ENCODE data around the gene ANXA1. TPM values are rescaled to one million over a fixed set of nuclear protein-coding genes. Genes with fewer than 3 reads are reported as not detected.

Gene ANXA1
- total and polyA plus RNA-seq, 10 of the 15 experiments (the other 5 are each of a cell fraction or from before 2014, with no cell fraction given): 6.6 to 30.1 (median 12.6) TPM

DNA sequence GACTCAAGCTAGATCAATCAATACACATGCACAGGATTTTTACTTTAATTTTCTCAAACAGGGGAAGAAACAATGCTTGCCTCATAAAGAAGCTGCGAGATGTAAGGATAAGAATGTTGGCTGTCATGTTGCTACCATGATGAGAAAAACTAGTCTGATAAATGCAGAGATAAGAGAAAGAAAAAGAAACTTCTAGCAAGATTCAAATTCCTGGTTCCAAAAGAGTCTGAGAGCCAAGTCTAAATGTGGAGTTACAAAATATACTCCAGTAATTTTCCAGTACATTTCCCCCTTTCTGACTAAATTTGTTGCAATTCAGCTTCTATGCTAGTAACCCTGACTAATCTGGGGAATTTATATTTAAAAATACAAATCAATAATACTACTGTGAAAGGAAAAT lies 10.4 kb upstream of the ANXA1 start:
- no peak for FAIRE-seq
- Histone ChIP-seq H3K27ac (ENCODE audit: control insufficient read depth, insufficient read depth) (no peak overlapping the region), H3K79me2 (ENCODE audit: control insufficient read depth, insufficient read depth, low read length) (no peaks in the 10 kb centered on the region), H3K36me3 (ENCODE audit: control insufficient read depth in 2 of 2, insufficient read depth in 2 of 2, low read length in 1 of 2) (no peaks in the 10 kb centered on the region), H2AFZ (ENCODE audit: control insufficient read depth, low read depth, low read length) (no peak overlapping the region), H3K27me3 (replicated peaks in 1 of 2; ENCODE audit: control insufficient read depth in 2 of 2, insufficient read depth in 2 of 2, low read length in 1 of 2) (no peaks in the 10 kb centered on the region), H4K20me1 (ENCODE audit: control insufficient read depth, insufficient read depth) (no peaks in the 10 kb centered on the region), H3K9ac (ENCODE audit: control insufficient read depth, insufficient read depth, low read length) (no peak overlapping the region), H3K4me3 (no peak overlapping the region), H3K4me1 (ENCODE audit: control insufficient read depth, insufficient read depth, low read length) (no peaks in the 10 kb centered on the region), H3K9me3 (replicated peaks; ENCODE audit: control insufficient read depth, insufficient read depth, low read length) (no peaks in the 10 kb centered on the region), H3K4me2 (ENCODE audit: control insufficient read depth, insufficient read depth) (no peak overlapping the region)
- ChIA-PET RAD21 (ENCODE audit: unreplicated experiment) (interaction anchor here (1.2 to 1.3 kb wide), 2 partner anchors 8 to 34 kb away, joined by 3 to 4 read pairs; no protein-coding TSS in a partner anchor), POLR2A (interaction anchor here (0.6 to 1.1 kb wide), 2 partner anchors 10 to 758 kb away, joined by 4 to 5 read pairs; no protein-coding TSS in a partner anchor), SMC1A (ENCODE audit: uncharacterized antibody, unreplicated experiment) (interaction anchor here (1.3 kb wide), 1 partner anchor 10 kb away, joined by 3 read pairs; no protein-coding TSS in a partner anchor), CTCF (interaction anchor here (1.0 to 1.1 kb wide), 3 partner anchors 11 to 42 kb away, joined by 3 to 5 read pairs (median 4); no protein-coding TSS in a partner anchor)
- no peak for DNase-seq (ENCODE audit: low read depth, low spot score)
- WGBS (ENCODE audit: insufficient coverage, insufficient replicate concordance, low lambda C conversion rate, missing lambda C conversion rate): 90% methylated on average over 1 of the region's 1 CpG
- TF ChIP-seq PAX8 (IDR thresholded peaks at IDR 0.05) (no peak), KLF5 (IDR thresholded peaks at IDR 0.05; ENCODE audit: partially characterized antibody) (no peak)
- TF ChIP-seq, protein P1, sequence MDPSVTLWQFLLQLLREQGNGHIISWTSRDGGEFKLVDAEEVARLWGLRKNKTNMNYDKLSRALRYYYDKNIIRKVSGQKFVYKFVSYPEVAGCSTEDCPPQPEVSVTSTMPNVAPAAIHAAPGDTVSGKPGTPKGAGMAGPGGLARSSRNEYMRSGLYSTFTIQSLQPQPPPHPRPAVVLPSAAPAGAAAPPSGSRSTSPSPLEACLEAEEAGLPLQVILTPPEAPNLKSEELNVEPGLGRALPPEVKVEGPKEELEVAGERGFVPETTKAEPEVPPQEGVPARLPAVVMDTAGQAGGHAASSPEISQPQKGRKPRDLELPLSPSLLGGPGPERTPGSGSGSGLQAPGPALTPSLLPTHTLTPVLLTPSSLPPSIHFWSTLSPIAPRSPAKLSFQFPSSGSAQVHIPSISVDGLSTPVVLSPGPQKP (IDR thresholded peaks at IDR 0.05; ENCODE audit: low read depth, low read length): no peak
- in situ Hi-C loops (cut with MboI) (no loop called here), intact Hi-C loops (cut with micrococcal nuclease; ENCODE audit: unreplicated experiment) (no loop called here)
- ATAC-seq: no peak
- no TSS peak for BruUV-seq (replicated peaks)

DNA sequence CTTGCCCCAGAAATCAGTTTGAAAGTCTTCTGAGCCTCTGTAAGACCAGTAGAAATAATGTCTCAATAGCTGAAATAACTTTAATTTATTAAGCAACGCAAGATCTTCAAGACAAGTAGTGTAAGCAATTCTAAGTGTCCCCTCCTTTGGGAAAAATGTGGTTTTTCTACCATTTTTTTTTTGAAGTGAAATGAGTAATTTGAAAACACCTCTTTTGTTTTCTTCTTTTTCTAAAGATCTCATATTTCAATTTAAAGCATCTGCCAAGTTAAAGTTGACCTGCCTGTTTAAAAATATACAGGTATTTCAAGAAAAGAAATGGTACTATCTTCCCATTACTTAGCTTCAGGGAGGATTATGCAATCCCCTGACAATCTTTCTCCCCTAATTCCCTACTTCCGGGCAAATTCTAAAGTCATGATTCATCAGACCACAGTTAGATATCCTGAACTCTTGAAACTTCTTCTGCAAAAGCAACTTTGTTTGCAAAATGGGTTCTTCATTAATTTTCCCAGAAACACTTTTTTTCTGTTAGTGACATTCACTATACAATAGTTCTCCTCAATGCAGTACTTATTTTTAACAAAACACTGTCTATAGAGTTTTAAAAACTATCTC lies 7.8 kb upstream of the ANXA1 start:
- FAIRE-seq (no peak), DNase-seq (ENCODE audit: low read depth, low spot score) (no peak), ATAC-seq (no peak)
- BruUV-seq (replicated peaks): no TSS peak
- Histone ChIP-seq H3K27me3 (replicated peaks in 1 of 2; ENCODE audit: control insufficient read depth in 2 of 2, insufficient read depth in 2 of 2, low read length in 1 of 2) (no peaks in the 10 kb centered on the region), H4K20me1 (ENCODE audit: control insufficient read depth, insufficient read depth) (no peaks in the 10 kb centered on the region), H3K36me3 (ENCODE audit: control insufficient read depth in 2 of 2, insufficient read depth in 2 of 2, low read length in 1 of 2) (no peaks in the 10 kb centered on the region), H3K4me2 (ENCODE audit: control insufficient read depth, insufficient read depth) (no peak overlapping the region), H3K9ac (ENCODE audit: control insufficient read depth, insufficient read depth, low read length) (no peak overlapping the region), H3K4me3 (no peak overlapping the region), H2AFZ (ENCODE audit: control insufficient read depth, low read depth, low read length) (no peak overlapping the region), H3K9me3 (replicated peaks; ENCODE audit: control insufficient read depth, insufficient read depth, low read length) (no peaks in the 10 kb centered on the region), H3K4me1 (ENCODE audit: control insufficient read depth, insufficient read depth, low read length) (peaks cover 10% of the 10 kb centered on the region), H3K27ac (ENCODE audit: control insufficient read depth, insufficient read depth) (no peak overlapping the region), H3K79me2 (ENCODE audit: control insufficient read depth, insufficient read depth, low read length) (no peaks in the 10 kb centered on the region)
- POLR2A ChIA-PET: interaction anchor here (0.6 to 1.9 kb wide), 2 partner anchors 14 to 28 kb away, joined by 3 to 4 read pairs; no protein-coding TSS in a partner anchor
- WGBS (ENCODE audit: insufficient coverage, insufficient replicate concordance, low lambda C conversion rate, missing lambda C conversion rate): 3% methylated on average over 2 of the region's 2 CpGs
- CTCF ChIA-PET: interaction anchor here (1.0 to 2.8 kb wide), 4 partner anchors 9 to 286 kb away, joined by 3 to 18 read pairs (median 4); no protein-coding TSS in a partner anchor
- intact Hi-C loops (cut with micrococcal nuclease; ENCODE audit: unreplicated experiment): no loop called here
- RAD21 ChIA-PET (ENCODE audit: unreplicated experiment): interaction anchor here (1.1 kb wide), 1 partner anchor 9 kb away, joined by 4 read pairs; no protein-coding TSS in a partner anchor
- in situ Hi-C loops (cut with MboI): no loop called here
- SMC1A ChIA-PET (ENCODE audit: uncharacterized antibody, unreplicated experiment): interaction anchor here (0.8 to 3.4 kb wide), 9 partner anchors 8 to 40 kb away, joined by 3 to 13 read pairs (median 4); partner anchors contain the start of gene ANXA1
- TF ChIP-seq, protein P2, sequence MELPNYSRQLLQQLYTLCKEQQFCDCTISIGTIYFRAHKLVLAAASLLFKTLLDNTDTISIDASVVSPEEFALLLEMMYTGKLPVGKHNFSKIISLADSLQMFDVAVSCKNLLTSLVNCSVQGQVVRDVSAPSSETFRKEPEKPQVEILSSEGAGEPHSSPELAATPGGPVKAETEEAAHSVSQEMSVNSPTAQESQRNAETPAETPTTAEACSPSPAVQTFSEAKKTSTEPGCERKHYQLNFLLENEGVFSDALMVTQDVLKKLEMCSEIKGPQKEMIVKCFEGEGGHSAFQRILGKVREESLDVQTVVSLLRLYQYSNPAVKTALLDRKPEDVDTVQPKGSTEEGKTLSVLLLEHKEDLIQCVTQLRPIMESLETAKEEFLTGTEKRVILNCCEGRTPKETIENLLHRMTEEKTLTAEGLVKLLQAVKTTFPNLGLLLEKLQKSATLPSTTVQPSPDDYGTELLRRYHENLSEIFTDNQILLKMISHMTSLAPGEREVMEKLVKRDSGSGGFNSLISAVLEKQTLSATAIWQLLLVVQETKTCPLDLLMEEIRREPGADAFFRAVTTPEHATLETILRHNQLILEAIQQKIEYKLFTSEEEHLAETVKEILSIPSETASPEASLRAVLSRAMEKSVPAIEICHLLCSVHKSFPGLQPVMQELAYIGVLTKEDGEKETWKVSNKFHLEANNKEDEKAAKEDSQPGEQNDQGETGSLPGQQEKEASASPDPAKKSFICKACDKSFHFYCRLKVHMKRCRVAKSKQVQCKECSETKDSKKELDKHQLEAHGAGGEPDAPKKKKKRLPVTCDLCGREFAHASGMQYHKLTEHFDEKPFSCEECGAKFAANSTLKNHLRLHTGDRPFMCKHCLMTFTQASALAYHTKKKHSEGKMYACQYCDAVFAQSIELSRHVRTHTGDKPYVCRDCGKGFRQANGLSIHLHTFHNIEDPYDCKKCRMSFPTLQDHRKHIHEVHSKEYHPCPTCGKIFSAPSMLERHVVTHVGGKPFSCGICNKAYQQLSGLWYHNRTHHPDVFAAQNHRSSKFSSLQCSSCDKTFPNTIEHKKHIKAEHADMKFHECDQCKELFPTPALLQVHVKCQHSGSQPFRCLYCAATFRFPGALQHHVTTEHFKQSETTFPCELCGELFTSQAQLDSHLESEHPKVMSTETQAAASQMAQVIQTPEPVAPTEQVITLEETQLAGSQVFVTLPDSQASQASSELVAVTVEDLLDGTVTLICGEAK (IDR thresholded peaks at IDR 0.05; ENCODE audit: borderline replicate concordance): no peak
- TF ChIP-seq HDAC2 (IDR thresholded peaks at IDR 0.05) (no peak), NFIC (IDR thresholded peaks at IDR 0.05; ENCODE audit: low read depth, low read length) (no peak)

Measured in GM12878 (cell line).